SKM-1 (cell line): ENCODE data around the gene GNLY.

Experiments used
- DNase-seq: peaks from one replicate; lab custom pipeline; 2025; ENCODE audit not compliant: unreplicated experiment; lab: John Stamatoyannopoulos, UW

GNLY gene

DNA sequence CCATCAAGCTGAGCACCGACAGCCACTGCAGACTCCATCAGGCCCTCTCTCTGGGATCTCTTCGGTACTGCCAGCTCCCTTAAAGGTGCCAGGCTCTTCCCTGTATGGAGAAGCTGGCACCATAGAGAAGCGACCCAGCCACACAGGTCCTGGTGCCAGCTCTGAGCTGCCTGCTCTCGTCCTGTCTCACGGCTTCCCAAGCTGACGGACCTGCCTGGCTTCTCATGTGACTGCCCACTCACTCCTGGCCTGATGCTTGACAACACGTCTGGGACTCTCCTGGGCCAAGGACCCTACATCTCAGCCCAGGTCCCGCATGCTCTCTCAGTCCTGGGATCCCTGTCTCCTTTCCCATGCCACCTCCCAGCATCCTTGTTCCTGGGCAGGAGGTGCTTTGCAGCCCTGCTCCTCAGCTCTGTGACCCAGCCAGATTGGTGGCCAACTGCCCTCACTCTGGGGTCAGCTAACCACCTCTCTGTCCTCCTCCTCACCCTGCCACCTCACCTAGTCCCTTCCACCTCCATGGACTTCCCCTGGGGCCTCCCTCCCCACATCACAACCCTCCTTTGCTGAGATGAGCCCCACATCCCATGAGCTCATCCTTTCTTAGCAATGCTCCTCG, 47.2 kb downstream of the GNLY start:
- no peak for DNase-seq

DNA sequence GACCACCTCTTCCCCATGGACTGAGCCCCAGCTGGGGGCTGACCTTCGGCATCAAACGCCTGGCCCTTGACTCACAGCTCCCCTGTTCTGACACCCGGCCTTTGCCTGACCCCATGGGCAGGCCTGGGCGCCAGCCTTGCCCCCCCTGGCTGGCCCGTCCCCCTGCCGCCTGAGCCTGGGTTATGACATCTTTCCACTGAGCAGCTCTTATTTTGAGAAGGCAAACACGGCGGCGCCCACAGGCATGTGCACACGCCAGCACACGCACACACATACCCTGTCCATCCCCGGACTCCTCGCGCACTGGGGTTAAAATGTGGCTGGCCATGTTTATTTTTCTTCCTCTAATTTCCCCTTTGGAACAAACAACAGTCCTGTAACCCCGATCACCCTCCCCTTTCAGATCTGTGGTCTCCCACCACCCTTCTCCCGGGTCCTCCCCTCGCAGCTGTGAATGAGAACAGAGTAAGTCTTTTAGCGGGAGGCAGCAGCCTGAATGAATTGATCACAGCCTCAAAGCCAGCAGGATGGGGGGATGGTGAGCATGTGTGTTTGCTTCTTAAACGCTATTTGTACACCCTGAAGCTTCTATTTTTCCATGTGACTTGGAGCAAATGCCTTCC, 47.8 kb downstream of the GNLY start:
- DNase-seq, result no peak

DNA sequence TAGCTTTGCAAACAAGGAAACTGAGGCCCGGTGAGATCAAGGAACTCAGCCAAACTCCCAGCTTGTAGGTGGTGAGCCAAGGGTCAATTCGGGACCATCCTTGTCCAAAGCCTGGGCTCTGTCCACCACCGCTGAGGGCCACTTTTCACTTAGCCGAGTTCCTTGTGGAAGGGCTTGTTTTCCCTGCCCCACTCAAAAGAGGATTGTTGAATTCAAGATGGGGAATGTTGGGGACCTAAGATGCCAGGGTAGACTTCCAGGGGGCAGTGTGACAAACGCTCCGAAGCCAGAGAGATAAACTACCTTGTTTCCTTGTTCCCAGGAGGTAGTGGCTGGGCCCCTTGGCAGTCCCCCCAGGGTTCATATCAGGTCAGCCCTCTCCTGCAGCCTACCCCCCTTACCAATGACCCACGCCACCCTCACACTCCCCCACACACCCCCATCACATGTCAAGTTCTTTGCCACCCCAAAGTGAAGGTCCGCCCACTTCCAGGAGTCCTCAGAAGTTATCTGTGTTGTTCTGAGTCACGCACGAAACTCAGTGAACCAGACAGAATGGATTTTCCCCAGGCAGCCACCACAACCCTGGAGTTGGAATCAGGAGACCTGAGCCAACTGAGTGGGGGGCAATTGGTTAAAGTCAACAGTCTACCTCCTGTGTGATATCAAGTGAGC, 49.3 kb downstream of the GNLY start:
- no peak for DNase-seq

DNA sequence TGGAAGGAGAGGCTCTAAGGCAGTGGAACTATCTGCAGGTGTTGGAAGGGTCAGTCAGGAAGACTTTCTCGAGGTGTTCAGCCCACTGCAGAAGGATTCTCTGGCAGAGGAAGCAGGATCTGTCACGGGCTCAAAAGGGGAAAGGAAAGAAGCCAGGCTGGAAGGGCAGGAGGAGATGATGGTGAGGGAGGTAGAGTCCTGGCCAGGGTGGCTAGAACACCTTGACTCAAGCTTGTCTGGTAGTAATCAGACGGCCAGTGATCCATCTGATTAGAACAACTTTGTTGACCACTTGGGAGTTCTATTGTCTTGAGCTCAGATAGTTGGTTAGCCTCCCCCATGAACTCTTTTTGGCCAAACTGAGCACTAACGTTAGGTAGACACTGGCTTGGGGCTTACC, 49.9 kb downstream of the GNLY start:
- no peak for DNase-seq

DNA sequence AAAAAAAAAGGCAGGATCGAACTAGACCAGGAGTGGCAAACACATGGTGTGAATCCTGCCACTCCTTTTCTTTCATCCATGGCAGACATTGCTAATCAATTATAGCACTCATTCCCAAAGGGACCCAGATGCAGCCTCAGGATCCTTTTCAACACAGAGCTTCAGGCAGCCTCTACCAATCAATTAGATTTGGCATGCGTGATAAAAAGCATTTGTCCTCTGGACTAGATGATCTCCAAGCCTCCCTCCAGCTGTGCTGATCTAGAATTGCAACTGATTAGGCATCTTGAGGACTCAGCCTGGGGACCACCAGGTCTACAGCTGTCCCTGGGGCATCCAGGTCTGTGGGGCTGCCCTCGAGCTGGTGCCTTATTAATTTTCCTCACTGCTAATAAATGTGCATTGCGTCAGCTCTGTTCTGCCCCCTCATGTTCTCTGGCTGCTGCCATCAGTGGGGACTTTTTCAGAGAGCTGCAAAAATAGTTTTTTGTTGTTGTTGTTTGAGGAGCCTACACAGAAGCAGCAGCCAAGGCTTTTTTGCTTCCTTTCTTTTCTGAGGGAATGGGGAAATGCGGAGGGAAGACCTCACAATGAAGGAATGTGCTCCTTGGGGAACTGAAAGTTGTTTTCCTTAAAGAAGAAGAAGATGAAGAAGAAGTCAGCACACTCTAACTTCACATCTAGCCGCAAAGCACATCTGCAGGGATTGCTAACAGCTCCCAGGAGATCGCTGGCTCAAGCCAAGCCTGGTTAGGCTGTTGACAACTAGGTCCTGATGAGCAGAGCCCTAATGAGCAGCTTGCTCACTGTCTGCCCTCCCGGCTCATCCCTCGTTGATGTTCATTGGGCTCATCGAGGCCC, 50.8 kb downstream of the GNLY start:
- no peak for DNase-seq

DNA sequence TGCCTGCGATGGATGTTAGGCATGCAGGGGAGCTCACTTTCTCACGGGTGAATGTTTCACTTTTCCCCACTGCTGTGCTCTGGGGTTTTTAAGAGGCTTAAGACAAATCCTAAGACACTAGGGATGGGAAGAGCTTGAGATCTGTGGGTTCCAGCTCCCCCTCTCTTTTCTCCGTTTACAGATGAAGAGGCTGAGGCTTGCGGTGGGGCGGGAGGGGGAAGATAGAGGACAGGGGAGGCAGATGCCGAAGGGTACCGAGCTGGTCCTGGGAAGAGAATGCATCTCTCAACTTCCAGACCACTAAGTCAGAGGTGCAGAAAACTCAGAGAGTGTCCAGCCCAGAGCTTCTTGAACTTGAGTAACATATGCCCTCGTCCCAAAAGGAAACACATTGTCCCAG, 51.5 kb downstream of the GNLY start:
- no peak for DNase-seq

DNA sequence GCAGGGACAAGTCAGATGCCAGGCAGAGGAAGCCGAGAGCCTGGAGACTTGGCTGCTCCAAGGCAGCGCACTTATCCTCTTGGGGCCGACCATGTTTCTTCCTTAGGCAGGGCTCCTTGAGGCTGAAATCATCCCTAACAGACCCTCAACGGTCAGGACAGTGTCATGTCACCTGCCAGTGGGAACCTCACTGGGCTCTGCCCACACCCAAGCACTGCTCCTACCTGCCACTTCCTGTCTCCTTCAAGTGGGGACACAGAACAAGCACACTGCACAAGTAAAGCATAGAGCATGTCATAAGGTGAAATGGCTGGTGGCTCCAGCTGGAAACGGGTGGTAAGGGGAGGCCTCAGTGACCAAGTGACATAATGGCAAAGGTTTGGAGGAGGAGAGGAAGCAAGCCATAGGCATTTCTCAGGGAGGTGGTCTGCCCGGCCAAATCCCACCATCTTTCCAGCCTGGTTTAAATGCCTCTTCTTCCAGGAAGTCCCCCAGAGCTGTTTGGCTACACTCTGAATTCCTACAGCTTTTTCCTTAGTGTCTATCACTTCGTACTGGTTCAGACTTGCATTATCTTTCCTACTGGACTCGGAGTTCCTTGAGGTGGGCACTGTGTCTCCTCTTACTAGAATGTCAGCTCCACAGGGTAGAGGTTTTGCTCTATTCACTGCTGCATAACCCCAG, 52.3 kb downstream of the GNLY start:
- no peak for DNase-seq

DNA sequence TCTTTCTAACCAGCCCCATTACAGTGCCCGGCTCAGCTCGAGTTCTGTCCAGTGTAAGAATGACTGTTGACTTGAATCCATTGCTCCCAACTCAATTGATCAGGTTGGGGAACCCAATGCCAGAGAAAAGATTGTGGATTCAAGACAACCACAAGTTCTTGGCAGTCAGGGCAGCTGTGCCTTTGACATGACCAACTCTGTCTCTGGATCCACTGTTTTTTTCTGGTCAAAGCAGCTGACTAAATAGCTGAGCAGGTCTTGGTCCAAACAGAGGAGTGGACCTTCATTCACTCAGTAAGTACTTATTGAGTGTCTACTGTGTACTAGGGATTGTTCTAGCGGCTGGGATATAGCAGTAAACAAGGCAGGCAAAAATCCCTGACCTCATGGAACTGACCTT, 53.3 kb downstream of the GNLY start:
- no peak for DNase-seq

DNA sequence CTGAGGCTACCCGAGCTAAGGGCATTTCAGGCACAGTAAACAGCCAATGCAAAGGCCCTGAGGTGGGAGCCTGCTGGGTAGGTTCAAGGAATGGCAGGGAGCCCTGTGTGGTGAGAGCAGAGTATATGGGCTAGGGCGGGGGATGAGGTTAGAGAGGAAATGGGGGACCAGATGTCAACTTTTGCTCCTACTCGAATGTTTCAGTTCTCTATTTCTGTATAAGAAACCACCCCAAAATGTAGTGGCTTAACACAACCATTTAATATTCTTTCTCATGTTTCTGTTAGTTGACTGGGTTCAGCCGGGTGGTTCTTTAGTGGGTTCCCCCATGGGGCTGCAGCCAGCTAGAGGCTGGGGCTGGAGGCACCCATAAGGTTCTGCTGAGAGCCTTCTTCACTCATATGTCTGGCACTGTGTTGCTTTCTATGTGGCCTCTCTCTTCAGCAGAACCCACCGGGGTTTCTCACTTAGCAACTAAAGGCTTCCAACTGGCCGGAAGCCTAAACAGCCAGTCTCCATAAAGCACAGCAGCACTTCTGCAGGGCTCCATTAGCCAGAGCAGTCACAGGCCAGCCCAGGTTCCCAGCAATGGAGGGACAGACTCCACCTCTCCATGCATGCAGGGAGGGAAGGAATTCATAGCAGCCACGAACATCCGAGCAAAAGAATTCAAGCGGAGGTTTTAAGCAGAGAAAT, 54.0 kb downstream of the GNLY start:
- no peak for DNase-seq
